NCI-H128 (cell line): ENCODE data around the gene ATP6V1G1.

Experiments
- DNase-seq: peaks from one replicate; lab custom pipeline; 2025; ENCODE audit not compliant: unreplicated experiment; lab: John Stamatoyannopoulos, UW

ATP6V1G1 gene

DNA sequence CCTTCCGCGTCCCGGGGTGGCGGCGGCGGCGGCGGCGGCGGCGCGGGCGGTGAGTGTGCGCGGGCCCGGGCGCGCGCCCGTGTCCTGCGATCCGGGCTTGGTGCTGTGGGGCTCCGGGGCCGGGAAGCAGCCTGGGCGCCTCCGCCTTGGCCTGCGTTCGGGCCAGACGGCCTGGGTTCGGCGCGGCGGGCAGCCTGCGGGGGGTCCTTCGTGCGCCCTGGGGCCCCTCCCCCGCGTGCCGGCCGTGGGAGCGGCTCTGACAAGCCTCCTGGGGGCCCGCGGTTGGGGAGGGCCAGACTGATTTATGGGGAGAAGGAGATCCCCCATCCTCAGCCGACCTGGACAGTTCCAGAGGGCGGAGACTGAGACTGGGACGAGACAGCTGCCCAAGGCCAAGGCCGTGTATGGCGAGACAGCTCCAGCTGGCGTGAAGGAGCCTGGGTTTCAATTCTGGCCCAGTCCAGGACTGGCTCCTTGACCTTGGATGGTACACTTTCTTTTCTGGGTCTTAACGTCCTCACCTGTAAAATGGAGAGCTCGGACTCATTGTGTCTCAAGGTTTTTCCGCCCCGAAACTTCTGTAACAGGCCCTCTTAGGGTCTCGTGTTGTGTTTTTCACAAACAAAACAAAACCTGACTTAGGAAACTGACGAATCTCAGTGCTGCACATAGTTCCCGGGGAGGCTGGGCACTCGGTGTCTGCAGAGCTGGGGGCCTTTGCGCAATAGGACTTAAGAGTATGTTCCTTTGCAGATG lies 24.1 kb downstream of the ATP6V1G1 start:
- no peak for DNase-seq

DNA sequence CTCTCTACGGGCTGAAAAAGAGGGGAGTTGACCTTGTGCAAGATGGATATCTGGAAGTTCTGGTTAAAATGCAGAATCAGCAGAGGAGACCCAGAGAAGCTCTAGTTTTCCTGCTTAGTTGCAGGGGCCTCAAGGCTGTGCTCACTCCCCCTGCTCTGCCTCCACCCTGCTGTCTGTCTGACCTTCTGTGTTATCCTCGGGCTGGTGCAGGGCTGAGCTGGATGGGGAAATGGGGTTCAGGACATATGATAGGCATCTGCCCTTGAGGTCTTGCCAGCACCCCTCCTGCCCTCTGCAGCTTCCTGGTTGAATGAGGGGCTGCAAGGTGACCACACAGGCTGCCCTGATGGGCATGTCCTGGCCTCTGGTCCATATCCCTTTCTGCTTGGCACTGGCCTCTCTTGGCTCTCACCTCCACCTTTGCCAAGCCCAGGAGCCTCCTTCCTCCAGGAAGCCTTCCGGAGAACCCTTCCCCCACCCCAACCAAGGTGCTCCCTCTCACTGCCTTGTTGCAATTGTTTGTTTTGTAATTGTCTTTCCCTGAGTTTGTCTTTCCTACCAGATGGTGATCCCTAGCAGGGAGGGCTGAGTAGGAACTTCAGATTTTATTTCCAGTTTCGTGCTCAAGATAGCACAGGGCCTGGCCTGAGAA lies 24.8 kb downstream of the ATP6V1G1 start:
- DNase-seq, result no peak

GRCh38 chr9:114613087-114613486 lies 25.5 kb downstream of the ATP6V1G1 start:
- no peak for DNase-seq

DNA sequence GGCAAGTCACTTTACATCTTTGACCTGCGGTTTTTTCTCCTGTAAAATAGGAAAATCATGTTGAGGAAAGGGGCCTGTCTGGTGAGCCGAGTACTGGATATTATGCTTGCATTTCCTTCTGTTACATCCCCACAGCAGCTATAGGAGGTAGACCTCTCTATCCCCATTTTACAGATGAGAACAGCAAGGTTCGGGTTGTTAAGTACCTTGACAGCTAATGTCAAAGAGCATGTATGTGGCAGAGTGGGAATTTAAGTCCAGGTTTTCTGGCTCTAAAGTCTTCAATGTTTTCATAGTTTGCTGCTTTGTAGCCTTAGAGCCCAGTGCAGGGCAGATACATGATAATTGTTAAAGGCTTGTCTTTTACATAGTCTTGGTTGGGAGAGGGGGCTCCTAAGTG lies 26.4 kb downstream of the ATP6V1G1 start:
- DNase-seq, result no peak

GRCh38 chr9:114614373-114614772 lies 26.8 kb downstream of the ATP6V1G1 start:
- no peak for DNase-seq

DNA sequence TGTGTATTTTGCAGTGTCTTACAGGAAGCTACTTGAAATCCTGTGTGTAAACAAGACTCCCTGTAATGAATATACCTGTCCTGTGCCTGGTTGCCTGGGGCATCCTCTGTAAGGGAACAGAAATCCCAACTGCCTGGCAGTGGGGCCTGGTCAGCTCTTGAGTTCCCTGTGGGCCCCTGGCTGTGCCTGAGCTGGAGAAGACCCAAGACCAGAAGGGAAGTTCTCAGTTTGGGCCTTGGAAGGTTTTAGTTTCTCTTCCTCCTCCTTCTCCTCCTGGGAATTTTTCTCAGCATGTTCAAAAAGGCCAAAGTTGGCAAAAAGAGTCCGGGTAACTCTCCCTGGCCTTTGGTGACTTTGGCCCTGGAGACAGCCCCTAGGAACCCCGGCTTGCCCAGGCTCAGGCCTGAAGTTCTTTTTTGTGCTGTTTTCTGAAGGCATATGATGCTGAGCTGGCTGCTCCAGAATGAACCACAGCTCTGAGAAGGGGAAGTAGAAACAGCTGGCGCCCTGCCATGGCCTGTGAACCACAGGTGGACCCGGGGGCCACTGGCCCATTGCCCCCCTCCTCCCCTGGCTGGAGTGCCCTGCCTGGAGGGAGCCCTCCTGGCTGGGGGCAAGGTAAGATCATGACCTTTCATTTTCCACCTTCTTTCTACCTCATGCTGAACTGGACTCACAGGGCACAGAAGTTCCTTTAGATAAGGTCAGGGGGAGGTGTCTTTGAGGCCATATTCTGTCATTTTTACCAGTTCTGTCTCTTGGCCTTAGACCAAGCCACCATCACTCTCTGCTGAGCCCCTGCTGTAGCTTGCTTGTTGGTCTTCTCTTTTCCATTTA lies 29.3 kb downstream of the ATP6V1G1 start:
- DNase-seq, result no peak

DNA sequence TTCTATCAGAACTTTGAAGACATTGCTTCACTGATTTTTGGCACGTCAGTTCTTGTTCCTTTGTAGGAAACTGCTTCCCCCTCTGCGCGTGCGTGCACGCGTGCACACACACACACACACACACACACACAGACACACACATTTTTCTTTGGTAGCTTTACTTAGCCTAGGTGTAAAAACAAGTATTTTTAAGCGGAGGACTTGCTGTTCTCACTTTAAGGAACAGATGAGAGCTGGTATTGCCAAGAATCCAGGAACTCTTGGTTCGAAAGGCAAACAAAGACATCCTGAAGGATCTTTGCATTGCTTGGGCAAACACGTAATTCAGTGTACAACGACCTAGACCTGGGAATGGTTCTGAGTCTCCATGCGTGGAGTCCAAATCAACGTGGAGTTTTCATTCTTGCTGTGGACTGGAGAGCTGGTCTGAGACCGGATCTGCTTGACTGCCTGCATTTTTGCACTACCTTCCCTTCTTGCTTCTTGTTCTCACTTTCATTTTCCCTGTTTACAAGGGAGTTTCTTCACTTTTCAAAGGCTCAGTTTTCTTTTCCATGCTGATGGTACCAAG lies 31.7 kb downstream of the ATP6V1G1 start:
- no peak for DNase-seq

- no peak for DNase-seq
Observed at GRCh38 chr9:114621561-114621960, 34.0 kb downstream of the ATP6V1G1 start.

GRCh38 chr9:114621975-114622609 lies 34.5 kb downstream of the ATP6V1G1 start:
- DNase-seq, result no peak

DNA sequence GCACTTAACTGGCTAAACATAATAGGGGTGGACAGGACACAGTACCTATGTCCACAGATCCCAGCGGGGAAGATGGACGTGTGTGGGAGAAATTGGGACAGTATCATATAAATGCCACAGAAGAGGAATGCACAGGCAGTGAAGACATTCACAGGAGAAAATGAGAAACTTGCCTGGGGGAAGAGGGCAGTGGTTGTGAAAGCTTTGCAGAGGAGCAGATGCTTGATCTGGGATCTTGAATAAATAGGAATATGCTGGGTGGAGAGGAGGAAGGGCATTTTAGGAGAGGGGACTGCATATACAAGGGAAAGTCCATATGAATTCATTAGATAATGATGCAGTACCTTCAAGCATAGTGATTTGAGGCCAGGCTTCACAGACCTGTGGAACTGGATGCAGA lies 37.1 kb downstream of the ATP6V1G1 start:
- no peak for DNase-seq

DNA sequence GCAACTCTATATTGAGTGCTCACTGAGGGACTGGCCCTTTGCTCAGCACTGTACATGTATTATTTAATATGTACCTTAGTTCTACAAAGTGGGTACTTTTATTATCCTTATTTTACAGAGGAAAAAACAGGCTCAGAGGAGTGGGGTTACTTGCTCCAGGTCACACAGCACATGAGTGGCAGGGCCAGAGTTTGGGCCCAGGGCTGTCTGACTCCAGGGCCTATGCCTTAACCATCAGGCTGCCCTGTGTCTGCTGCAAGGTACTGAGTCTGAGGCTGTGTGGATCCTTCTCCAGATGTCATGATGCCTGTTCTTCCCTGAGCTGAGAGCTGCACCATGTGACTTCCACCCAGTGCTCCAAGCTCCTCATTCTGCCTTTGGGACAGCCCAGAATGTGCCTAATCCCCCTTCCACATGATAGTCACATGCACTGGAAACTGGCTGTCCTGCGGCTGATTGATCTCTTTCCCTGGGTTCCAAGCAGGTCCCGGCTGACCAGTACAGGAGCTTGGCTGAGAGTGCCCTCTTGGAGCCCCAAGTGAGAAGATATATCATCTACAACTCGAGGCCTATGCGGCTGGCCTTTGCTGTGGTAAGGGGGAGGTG lies 38.9 kb downstream of the ATP6V1G1 start:
- no peak for DNase-seq

DNA sequence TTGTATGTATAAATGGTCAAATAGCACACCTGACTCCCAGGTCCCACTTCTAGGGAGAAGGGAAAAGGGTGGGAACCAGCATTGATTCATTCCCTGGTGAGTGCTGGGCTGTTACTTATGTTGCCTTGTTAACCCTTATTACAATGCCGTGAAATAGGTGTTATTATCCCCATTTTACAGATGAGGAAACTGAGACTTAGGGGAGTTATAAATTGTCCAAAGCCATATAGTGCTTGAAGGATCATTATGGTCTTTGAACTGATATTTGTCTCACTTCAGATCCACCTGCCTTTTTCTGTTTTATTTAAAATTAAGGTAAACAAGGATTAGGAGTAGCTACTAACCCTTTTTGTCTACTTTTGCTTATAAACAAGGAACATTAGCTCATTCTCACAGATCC lies 40.0 kb downstream of the ATP6V1G1 start:
- no peak for DNase-seq

GRCh38 chr9:114629563-114630090 lies 42.1 kb downstream of the ATP6V1G1 start:
- DNase-seq, result no peak

DNA sequence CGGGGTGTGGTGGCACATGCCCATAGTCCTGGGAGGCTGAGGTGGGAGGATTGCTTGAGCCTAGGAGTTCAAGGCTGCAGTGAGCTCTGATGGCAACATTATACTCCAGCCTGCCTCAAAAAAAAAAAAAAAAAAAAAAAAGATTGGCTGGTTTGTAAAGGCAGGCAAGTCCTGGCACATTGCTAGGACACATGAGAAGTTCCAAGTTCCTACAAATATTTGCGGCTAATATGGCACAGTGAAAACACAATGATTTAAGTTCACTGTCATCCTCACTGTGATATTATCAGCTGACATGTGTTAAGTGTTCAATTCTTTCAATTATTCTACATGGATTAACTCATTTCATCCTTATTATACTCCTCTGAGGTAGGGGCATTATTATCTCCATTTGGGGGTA lies 43.6 kb downstream of the ATP6V1G1 start:
- no peak for DNase-seq

- no peak for DNase-seq
Observed at GRCh38 chr9:114633438-114634089, 46.0 kb downstream of the ATP6V1G1 start.

DNA sequence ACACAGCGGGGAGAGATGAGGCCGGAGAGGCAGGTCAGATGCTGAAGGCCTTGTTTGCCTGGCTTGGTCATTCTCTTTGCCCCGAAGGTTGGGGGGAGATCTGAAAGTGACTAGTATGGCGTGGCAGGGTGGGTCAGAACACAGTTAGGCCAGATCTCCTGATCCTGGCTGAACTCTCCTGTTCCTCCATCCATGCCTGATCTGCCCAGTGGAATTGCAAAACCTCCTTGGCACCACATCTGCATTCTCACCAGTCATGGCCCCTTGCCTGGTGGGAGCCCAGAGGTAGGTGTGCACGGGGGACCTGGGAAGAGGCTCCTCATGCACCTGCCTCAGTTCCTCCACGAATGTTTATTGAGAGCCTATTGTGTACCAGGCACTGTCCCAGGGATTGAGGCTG lies 46.8 kb downstream of the ATP6V1G1 start:
- DNase-seq, result no peak

- no peak for DNase-seq
Observed at GRCh38 chr9:114638404-114638803, 50.8 kb downstream of the ATP6V1G1 start.

DNA sequence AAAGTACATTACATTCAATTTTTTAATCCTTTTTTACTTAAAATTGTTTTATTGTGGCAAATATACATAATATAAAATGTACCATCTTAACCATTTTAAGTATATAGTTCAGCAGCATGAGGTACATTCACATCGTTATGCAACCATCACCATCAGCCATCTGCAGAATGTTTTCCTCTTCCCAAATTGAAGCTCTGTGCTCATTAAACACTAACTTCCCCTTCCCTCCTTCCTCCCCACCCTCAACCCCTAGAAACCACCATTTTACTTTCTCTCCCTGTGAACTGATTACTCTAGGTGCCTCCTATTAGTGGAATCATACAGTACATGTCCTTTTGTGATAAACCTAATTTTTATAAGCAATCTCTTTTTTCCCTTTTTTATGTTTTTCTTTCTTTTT lies 54.4 kb downstream of the ATP6V1G1 start:
- DNase-seq, result no peak

- DNase-seq, result no peak
Observed at GRCh38 chr9:114643001-114643400, 55.4 kb downstream of the ATP6V1G1 start.

- DNase-seq, result no peak
Observed at GRCh38 chr9:114643896-114644295, 56.3 kb downstream of the ATP6V1G1 start.
